HepG2 (cell line): ENCODE measurements around the gene PLXNB2. TPM values are rescaled to one million over a fixed set of nuclear protein-coding genes. Genes with fewer than 3 reads are reported as not detected.
A peak's percentile ranks its signal among the peaks of the same experiment; 100 is the strongest.

ENCODE experiments used
- DNMT3B ChIP-seq: conservative IDR thresholded peaks from 2 replicates; pipeline ENCODE4 v1.6.1; 2016; ENCODE audit warnings: missing biosample characterization, control low read depth
- FOXM1 ChIP-seq: sonication (generic); formaldehyde crosslinking; IDR thresholded peaks from 2 replicates; pipeline ENCODE4 v1.5.0; 2020; ENCODE audit warnings: missing genetic modification reagents
- HBP1 ChIP-seq: IDR thresholded peaks from 2 replicates; pipeline ENCODE4 v1.6.1; 2016; ENCODE audit warnings: low read depth, control low read depth
- KDM6A ChIP-seq: IDR thresholded peaks from 2 replicates; pipeline ENCODE4 v1.6.1; 2016; ENCODE audit warnings: low read depth
- PRDM10 ChIP-seq: sonication (generic); formaldehyde crosslinking; IDR thresholded peaks from 2 replicates; pipeline ENCODE4 v1.4.0; 2020; ENCODE audit warnings: low read depth, missing genetic modification reagents
- SETDB1 ChIP-seq: sonication (generic); formaldehyde crosslinking; IDR thresholded peaks from 2 replicates; pipeline ENCODE4 v1.5.1; 2020; ENCODE audit warnings: missing genetic modification reagents, mild to moderate bottlenecking, borderline replicate concordance
- SRF ChIP-seq: IDR thresholded peaks from 2 replicates; pipeline ENCODE4 v1.6.1; 2011; ENCODE audit warnings: mild to moderate bottlenecking, low read depth, low read length, moderate library complexity
- ZNF468 ChIP-seq: sonication (generic); formaldehyde crosslinking; IDR thresholded peaks from 2 replicates; pipeline ENCODE4 v1.8.0; 2022; ENCODE audit warnings: mild to moderate bottlenecking, moderate library complexity, missing genetic modification reagents
- ZNF556 ChIP-seq: sonication (generic); formaldehyde crosslinking; IDR thresholded peaks from 2 replicates; pipeline ENCODE4 v1.4.0; 2020; ENCODE audit warnings: mild to moderate bottlenecking, missing genetic modification reagents, borderline replicate concordance
- ZNF570 ChIP-seq: sonication (generic); formaldehyde crosslinking; IDR thresholded peaks from 2 replicates; pipeline ENCODE4 v1.4.0; 2020; ENCODE audit warnings: mild to moderate bottlenecking, missing genetic modification reagents, borderline replicate concordance
- ZNF737 ChIP-seq: sonication (generic); formaldehyde crosslinking; IDR thresholded peaks from 2 replicates; pipeline ENCODE4 v1.5.0; 2020; ENCODE audit warnings: missing genetic modification reagents, mild to moderate bottlenecking, borderline replicate concordance
- polyA plus RNA-seq, 8 experiments: library from polyadenylated mRNA; depleted of rRNA in 3 of 8; stranded (reverse) in 7 of 8; unstranded in 1 of 8; fragments of >200 nt; fragmentation: Illumina TruSeq in 4 of 8; extraction: Trizol in 4 of 8; gene quantifications; 2 replicates each; pipeline versions ENCODE4 v1.2.1 to v1.2.3, GENCODE V29; 2011 to 2016; ENCODE audit warnings: low read depth in 4 of 8, missing spikeins in 1 of 8, mixed read lengths in 1 of 8; ENCODE audit not compliant: insufficient read depth in 1 of 8
- total RNA-seq, 5 experiments: library from RNA; depleted of rRNA; stranded (reverse); fragments of >200 nt; fragmentation: Illumina TruSeq; extraction: Trizol; gene quantifications; 2 replicates each; pipeline ENCODE4 v1.2.3, GENCODE V29; 2016; ENCODE audit warnings: low read depth in 1 of 5
- TF ChIP-seq, protein P1 (sequence below): sonication (generic); formaldehyde crosslinking; IDR thresholded peaks from 2 replicates; pipeline ENCODE4 v1.9.0; 2021; ENCODE audit warnings: missing genetic modification reagents, mild to moderate bottlenecking, borderline replicate concordance
- TF ChIP-seq, protein P2 (sequence below), 2 experiments: IDR thresholded peaks; 2 replicates each; pipeline ENCODE4 v1.6.1; 2011 to 2012; ENCODE audit warnings: low read length in 2 of 2, borderline replicate concordance in 1 of 2, low read depth in 1 of 2, mild to moderate bottlenecking in 1 of 2, moderate library complexity in 1 of 2
- TF ChIP-seq, protein P3 (sequence below): sonication (generic); formaldehyde crosslinking; IDR thresholded peaks from 2 replicates; pipeline ENCODE4 v1.4.0; 2020; ENCODE audit warnings: missing genetic modification reagents

PLXNB2 gene
- total and polyA plus RNA-seq, 2 of the 13 experiments (the other 11 are each of a cell fraction or from before 2014, with no cell fraction given): 32.6 to 68.9 TPM

GRCh38 chr22:50341977-50342650, 34.7 kb upstream of the PLXNB2 start (continued):
- TF ChIP-seq PRDM10 (CRISPR knock-in tag) (0 out of 2 replicates have a peak, but pooled peaks have one; percentile 36), ZNF468 (CRISPR knock-in tag) (no peak), FOXM1 (CRISPR knock-in tag) (no peak), SETDB1 (CRISPR knock-in tag) (no peak), ZNF556 (peak; percentile 17; the same call in 1 of the 2 replicates), SRF (no peak), ZNF570 (no peak), DNMT3B (CRISPR knock-in tag) (no peak), HBP1 (CRISPR knock-in tag) (no peak), KDM6A (CRISPR knock-in tag) (no peak), ZNF737 (CRISPR knock-in tag) (no peak)
- TF ChIP-seq, protein P1, sequence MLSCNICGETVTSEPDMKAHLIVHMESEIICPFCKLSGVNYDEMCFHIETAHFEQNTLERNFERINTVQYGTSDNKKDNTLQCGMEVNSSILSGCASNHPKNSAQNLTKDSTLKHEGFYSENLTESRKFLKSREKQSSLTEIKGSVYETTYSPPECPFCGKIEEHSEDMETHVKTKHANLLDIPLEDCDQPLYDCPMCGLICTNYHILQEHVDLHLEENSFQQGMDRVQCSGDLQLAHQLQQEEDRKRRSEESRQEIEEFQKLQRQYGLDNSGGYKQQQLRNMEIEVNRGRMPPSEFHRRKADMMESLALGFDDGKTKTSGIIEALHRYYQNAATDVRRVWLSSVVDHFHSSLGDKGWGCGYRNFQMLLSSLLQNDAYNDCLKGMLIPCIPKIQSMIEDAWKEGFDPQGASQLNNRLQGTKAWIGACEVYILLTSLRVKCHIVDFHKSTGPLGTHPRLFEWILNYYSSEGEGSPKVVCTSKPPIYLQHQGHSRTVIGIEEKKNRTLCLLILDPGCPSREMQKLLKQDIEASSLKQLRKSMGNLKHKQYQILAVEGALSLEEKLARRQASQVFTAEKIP (CRISPR knock-in tag): no peak
- TF ChIP-seq, protein P2, sequence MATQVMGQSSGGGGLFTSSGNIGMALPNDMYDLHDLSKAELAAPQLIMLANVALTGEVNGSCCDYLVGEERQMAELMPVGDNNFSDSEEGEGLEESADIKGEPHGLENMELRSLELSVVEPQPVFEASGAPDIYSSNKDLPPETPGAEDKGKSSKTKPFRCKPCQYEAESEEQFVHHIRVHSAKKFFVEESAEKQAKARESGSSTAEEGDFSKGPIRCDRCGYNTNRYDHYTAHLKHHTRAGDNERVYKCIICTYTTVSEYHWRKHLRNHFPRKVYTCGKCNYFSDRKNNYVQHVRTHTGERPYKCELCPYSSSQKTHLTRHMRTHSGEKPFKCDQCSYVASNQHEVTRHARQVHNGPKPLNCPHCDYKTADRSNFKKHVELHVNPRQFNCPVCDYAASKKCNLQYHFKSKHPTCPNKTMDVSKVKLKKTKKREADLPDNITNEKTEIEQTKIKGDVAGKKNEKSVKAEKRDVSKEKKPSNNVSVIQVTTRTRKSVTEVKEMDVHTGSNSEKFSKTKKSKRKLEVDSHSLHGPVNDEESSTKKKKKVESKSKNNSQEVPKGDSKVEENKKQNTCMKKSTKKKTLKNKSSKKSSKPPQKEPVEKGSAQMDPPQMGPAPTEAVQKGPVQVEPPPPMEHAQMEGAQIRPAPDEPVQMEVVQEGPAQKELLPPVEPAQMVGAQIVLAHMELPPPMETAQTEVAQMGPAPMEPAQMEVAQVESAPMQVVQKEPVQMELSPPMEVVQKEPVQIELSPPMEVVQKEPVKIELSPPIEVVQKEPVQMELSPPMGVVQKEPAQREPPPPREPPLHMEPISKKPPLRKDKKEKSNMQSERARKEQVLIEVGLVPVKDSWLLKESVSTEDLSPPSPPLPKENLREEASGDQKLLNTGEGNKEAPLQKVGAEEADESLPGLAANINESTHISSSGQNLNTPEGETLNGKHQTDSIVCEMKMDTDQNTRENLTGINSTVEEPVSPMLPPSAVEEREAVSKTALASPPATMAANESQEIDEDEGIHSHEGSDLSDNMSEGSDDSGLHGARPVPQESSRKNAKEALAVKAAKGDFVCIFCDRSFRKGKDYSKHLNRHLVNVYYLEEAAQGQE (IDR thresholded peaks at IDR 0.05; ENCODE audit: borderline replicate concordance in 1 of 2, low read depth in 1 of 2, low read length in 2 of 2): no peak
- TF ChIP-seq, protein P3, sequence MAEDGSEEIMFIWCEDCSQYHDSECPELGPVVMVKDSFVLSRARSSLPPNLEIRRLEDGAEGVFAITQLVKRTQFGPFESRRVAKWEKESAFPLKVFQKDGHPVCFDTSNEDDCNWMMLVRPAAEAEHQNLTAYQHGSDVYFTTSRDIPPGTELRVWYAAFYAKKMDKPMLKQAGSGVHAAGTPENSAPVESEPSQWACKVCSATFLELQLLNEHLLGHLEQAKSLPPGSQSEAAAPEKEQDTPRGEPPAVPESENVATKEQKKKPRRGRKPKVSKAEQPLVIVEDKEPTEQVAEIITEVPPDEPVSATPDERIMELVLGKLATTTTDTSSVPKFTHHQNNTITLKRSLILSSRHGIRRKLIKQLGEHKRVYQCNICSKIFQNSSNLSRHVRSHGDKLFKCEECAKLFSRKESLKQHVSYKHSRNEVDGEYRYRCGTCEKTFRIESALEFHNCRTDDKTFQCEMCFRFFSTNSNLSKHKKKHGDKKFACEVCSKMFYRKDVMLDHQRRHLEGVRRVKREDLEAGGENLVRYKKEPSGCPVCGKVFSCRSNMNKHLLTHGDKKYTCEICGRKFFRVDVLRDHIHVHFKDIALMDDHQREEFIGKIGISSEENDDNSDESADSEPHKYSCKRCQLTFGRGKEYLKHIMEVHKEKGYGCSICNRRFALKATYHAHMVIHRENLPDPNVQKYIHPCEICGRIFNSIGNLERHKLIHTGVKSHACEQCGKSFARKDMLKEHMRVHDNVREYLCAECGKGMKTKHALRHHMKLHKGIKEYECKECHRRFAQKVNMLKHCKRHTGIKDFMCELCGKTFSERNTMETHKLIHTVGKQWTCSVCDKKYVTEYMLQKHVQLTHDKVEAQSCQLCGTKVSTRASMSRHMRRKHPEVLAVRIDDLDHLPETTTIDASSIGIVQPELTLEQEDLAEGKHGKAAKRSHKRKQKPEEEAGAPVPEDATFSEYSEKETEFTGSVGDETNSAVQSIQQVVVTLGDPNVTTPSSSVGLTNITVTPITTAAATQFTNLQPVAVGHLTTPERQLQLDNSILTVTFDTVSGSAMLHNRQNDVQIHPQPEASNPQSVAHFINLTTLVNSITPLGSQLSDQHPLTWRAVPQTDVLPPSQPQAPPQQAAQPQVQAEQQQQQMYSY (CRISPR knock-in tag): no peak
